ENCODE data around the gene ZNF585A.
"Not testable (repeated sequence)": the region's sequence is repeated elsewhere in the genome, so short reads cannot be mapped to it uniquely, and the experiment has no call there.

DNA sequence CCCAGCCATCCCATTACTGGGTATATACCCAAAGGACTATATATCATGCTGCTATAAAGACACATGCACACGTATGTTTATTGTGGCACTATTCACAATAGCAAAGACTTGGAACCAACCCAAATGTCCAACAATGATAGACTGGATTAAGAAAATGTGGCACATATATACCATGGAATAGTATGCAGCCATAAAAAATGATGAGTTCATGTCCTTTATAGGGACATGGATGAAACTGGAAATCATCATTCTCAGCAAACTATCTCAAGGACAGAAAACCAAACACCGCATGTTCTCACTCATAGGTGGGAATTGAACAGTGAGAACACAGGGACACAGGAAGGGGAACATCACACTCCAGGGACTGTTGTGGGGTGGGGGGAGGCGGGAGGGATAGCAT lies 50.4 kb downstream of the ZNF585A start:
- TF ChIP-seq CTCF (optimal IDR thresholded peaks at IDR 0.05 in 1 of 3, IDR thresholded peaks at IDR 0.05 in 1 of 3, conservative IDR thresholded peaks at IDR 0.05 in 1 of 3; ENCODE audit: extremely low read depth in 1 of 3, insufficient read depth in 2 of 3, low read length in 3 of 3); EZH2 (IDR thresholded peaks at IDR 0.05; ENCODE audit: low read length): not testable (repeated sequence)
